Activated CD4-positive, alpha-beta T cell treated with anti-CD3 and anti-CD28 coated beads for 36 hours (primary cell): ENCODE data around the gene GAS2L3. TPM values are rescaled to one million over a fixed set of nuclear protein-coding genes. Genes with fewer than 3 reads are reported as not detected.

ENCODE experiments used
- ATAC-seq: fragments of 200-7000 bp; cut with Tn5 transposase; one replicate; pipeline ENCODE4 v1.10.0; 2021; ENCODE audit warnings: mild to moderate bottlenecking, moderate library complexity
- CTCF ChIA-PET: fragments of 350-600 bp; sonication (Branson Sonifier 250); formaldehyde crosslinking; loops from one replicate; lab custom pipeline; 2021; ENCODE audit warnings: antibody characterized with exemption; lab: Charles Lee
- POLR2A ChIA-PET: fragments of 350-600 bp; sonication (Branson Sonifier 250); formaldehyde crosslinking; loops from one replicate; lab custom pipeline; 2021; ENCODE audit warnings: antibody characterized with exemption, inconsistent platforms; lab: Charles Lee
- DNase-seq: peaks from one replicate; pipeline ENCODE4 v3.0.0-alpha.2; 2020
- H3K27ac Mint-ChIP-seq: one replicate; pipeline ENCODE4 v1.8.0; 2021; ENCODE audit warnings: mixed read lengths
- H3K27me3 Mint-ChIP-seq: one replicate; pipeline ENCODE4 v1.8.0; 2021; ENCODE audit warnings: mixed read lengths
- H3K36me3 Mint-ChIP-seq: one replicate; pipeline ENCODE4 v1.8.0; 2021; ENCODE audit warnings: low read depth, mixed read lengths
- H3K4me1 Mint-ChIP-seq: one replicate; pipeline ENCODE4 v1.8.0; 2021; ENCODE audit warnings: mixed read lengths
- H3K4me3 Mint-ChIP-seq: one replicate; pipeline ENCODE4 v1.8.0; 2021; ENCODE audit warnings: mild to moderate bottlenecking, moderate library complexity, mixed read lengths
- H3K9me3 Mint-ChIP-seq: one replicate; pipeline ENCODE4 v1.8.0; 2021; ENCODE audit warnings: low read depth, mixed read lengths
- intact Hi-C, 2 experiments: fragments of 100-400 bp; cut with DNase I in 1 of 2; cut with micrococcal nuclease in 1 of 2; formaldehyde crosslinking; loops; one replicate each; pipeline versions ENCODE4 v1.14.2 to v1.15.1; 2022 to 2024; cut with DNase I, micrococcal nuclease
- total RNA-seq, 2 experiments: library from RNA; stranded (reverse); gene quantifications; one replicate each; pipeline ENCODE4 v1.2.3, GENCODE V29; 2021

Gene GAS2L3
- 1 to 10 TPM; 2.6 to 3.9 TPM for total RNA-seq

DNA sequence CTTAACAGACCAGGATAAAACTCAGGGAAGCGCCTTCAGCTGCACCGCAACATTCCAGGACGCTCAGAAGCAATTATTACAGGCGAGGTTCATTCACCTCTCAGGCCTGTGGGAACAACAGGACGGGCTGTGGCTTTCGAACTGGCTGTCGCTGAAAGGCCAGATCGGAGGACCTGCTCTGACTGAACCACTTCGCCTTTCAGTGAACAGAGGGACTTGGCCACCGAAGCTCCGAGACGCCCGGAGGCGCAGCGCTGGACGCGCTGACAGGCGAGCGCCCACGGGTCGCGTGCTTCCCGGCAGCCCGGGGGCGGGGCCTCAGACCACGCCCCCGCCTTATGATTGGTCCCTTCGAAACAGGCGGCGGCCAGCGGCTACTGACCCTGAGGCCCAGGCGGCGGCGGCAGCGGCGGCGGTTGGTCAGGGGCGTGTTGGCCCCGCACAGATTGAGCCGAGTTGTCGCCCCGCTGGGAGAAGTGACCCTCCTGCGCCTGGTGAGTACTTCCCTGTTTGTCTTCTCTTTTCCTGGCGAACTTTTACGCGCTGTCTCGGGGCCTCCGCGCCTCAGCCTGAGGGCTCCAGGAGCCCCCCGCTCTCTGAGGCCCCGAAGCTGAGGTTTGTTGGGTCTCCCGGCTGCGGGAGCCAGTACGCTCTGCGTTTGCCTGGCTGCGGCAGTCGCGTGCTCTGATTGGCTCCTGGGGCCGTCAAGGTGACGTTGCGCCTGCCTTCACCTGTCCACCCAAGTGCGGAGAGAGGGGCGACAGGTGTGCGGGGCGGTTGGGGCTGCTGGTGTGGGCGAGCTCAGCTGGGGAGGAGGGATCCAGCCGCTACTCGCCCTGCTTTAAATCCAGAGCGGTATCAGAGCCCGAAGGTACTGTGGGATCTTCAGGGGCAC lies at the start of gene GAS2L3:
GAS2L3 (plus strand) TSS at position 393 of the 895 bp plus-strand sequence. CDS start 21,221 bp downstream, outside the sequence.
- H3K36me3 Mint-ChIP-seq: no peaks in the 10 kb centered on the region
- intact Hi-C loops: loop anchor here in 1 of 2 experiments (1.0 kb wide), 2 partner anchors 306 to 430 kb away; partner anchors contain the start of genes DEPDC4 and SCYL2
- POLR2A ChIA-PET: no interaction called here
- peak; percentile 92 for ATAC-seq
- no peaks in the 10 kb centered on the region for H3K9me3 Mint-ChIP-seq
- peaks cover 16% of the 10 kb centered on the region for H3K4me1 Mint-ChIP-seq
- peaks cover 29% of the 10 kb centered on the region for H3K27me3 Mint-ChIP-seq
- peak; percentile 80 for DNase-seq
- CTCF ChIA-PET: interaction anchor here (0.6 kb wide), 1 partner anchor 712 kb away, joined by 4 read pairs; no protein-coding TSS in a partner anchor
- H3K27ac Mint-ChIP-seq: peak within 1 kb of the TSS; percentile 87
- H3K4me3 Mint-ChIP-seq: peak within 1 kb of the TSS; percentile 88

DNA sequence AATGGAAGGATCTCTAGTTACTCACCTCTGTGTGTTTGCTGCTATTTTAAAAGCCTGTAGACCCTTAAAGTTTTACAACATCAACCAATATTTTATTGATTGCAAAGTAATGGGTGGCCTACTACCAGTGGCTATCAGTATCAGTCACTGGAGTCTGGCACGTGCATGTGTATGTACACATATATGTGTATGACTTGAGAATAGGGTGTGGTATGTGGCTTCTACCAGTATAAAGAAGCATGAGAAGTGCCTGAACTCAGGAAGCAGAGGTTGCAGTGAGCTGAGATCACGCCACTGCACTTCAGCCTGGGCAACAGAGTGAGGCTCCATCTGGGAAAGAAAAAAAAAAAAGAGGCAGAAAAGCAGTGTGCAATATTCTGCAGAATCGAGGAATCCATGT lies 45.5 kb upstream of the GAS2L3 start:
- Mint-ChIP-seq H3K27me3 (peaks cover 3% of the 10 kb centered on the region), H3K36me3 (no peaks in the 10 kb centered on the region), H3K4me3 (no peak overlapping the region), H3K9me3 (no peaks in the 10 kb centered on the region), H3K27ac (no peak overlapping the region), H3K4me1 (no peaks in the 10 kb centered on the region)
- no peak for DNase-seq
- ATAC-seq: no peak
- ChIA-PET CTCF (interaction anchor here (0.6 to 1.1 kb wide), 3 partner anchors 27 to 45 kb away, joined by 3 read pairs; no protein-coding TSS in a partner anchor), POLR2A (no interaction called here)
- intact Hi-C loops: no loop called here

DNA sequence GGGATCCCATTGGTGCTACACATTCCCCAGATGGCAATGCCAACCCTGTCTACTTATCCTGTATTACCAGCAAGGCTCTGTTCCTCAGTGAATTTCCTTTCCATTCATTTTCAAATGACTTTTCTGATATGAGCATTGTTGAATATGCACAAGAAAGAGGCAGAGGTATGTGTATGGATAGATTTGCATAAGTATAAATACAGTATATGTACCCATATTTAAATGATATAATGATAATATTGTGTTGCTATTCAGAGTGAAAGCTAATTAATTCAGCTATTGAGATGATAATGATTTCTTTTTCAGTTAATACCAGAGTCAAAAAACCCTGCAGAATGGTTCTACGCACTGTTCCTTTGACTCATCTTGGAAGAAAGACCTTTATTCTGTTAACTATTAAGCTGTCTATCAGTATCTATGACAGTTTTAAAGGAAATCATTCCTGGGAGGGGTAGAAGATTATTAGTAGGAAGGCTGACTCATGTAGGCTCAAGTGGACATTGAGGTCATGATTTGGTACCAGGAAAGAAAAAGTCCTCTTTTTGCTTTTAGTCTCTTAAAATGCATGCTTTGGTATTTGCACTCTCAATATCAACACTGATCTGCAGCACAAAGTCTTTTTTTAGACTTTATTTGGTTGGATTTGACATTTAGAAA lies 44.9 kb upstream of the GAS2L3 start:
- no peak overlapping the region for H3K4me3 Mint-ChIP-seq
- DNase-seq: no peak
- CTCF ChIA-PET: interaction anchor here (0.6 to 1.1 kb wide), 2 partner anchors 30 to 46 kb away, joined by 3 read pairs; no protein-coding TSS in a partner anchor

DNA sequence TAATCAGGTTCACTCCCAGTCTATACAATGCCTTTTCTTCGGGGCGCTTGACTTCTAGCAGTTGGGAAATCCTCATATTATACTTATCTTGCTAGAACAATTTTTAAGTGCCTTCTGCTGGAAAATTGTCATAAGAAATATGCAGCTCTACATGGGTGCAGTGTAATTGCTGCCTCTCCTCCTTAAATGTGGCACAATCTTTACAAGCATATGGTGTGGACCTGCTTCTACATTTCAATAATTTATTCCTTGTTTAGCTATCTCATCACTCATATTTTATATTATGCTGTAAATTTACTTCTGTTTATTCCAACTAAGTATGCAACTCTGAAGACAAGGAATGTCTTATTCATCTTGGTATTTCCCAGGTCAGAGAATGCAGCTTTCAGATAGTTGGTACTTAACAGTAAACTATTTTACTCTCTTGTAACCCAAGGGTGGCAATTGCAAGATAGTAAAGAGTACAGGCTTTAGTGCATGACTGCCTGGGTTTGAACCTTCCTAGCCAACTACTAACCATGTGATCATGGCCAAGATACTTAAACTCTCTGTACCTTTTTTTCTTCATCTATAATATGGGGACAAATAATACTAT lies 43.6 kb upstream of the GAS2L3 start:
- ChIA-PET POLR2A (no interaction called here), CTCF (interaction anchor here (0.6 kb wide), 1 partner anchor 25 kb away, joined by 3 read pairs; no protein-coding TSS in a partner anchor)
- no peaks in the 10 kb centered on the region for H3K9me3 Mint-ChIP-seq
- H3K27me3 Mint-ChIP-seq: peaks cover 7% of the 10 kb centered on the region
- no peaks in the 10 kb centered on the region for H3K4me1 Mint-ChIP-seq
- ATAC-seq (no peak), DNase-seq (no peak)
- no peak overlapping the region for H3K27ac Mint-ChIP-seq
- intact Hi-C loops: no loop called here
- H3K36me3 Mint-ChIP-seq: no peaks in the 10 kb centered on the region
- H3K4me3 Mint-ChIP-seq: no peak overlapping the region

More for the DNA sequence above, 44.9 kb upstream of the GAS2L3 start:
- no peak overlapping the region for H3K27ac Mint-ChIP-seq
- peaks cover 4% of the 10 kb centered on the region for H3K27me3 Mint-ChIP-seq
- no peaks in the 10 kb centered on the region for H3K36me3 Mint-ChIP-seq
- no peaks in the 10 kb centered on the region for H3K4me1 Mint-ChIP-seq
- ATAC-seq: no peak
- POLR2A ChIA-PET: no interaction called here
- intact Hi-C loops: no loop called here
- no peaks in the 10 kb centered on the region for H3K9me3 Mint-ChIP-seq

DNA sequence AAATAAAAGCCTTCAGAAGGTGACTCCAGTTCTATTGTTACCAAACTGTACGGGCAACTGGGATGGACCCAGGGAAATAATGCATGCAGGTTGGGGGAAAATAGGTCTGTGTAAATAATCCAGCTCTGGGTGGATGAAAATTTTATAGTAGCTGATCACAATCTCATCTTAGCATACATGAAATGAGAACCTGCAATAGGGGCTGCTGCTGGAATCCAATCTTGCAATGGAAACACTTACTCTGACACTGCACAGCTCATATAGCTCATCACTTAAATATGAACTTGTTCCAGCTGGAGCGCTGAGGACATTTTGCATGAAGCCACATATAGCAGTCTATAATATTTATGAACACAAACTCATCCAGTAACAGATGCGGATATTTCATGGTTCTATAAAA lies 40.1 kb upstream of the GAS2L3 start:
- peaks cover 12% of the 10 kb centered on the region for H3K27me3 Mint-ChIP-seq
- no peak overlapping the region for H3K27ac Mint-ChIP-seq
- H3K9me3 Mint-ChIP-seq: no peaks in the 10 kb centered on the region
- H3K4me1 Mint-ChIP-seq: no peaks in the 10 kb centered on the region
- H3K36me3 Mint-ChIP-seq: no peaks in the 10 kb centered on the region
- ChIA-PET CTCF (interaction anchor here (0.8 kb wide), 1 partner anchor 129 kb away, joined by 3 read pairs; no protein-coding TSS in a partner anchor), POLR2A (no interaction called here)
- DNase-seq: no peak
- no peak for ATAC-seq
- intact Hi-C loops: no loop called here
- no peak overlapping the region for H3K4me3 Mint-ChIP-seq

DNA sequence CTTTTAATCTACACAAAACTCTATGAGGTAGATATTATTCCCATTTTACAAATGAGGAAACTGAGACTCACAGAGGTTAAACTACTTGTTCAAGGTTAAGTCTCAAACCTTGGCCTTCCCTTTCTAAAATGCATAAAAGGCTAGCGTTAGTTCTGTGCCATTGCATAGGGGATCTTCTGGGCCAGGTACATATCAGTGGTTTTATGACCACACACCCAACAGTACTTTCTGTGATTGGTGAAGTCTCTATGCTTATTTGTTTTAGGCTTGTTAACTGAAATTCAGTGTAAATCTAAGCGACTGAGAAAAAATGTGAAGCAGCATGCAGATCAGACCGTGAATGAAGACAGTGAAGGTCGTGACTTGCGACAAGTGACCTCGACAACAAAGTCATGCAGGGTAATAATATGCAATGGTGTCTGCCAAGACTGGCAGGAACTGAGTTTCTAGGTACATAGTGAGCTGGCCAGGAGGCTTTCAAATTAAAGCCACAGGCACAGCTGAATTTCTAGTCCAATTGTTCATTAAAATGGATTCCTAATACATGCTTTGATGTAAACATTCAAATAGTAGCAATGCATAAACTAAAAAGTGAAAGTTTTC lies 38.8 kb upstream of the GAS2L3 start:
- ChIA-PET CTCF (no interaction called here), POLR2A (no interaction called here)
- ATAC-seq (no peak), DNase-seq (no peak)
- Mint-ChIP-seq H3K36me3 (no peaks in the 10 kb centered on the region), H3K4me1 (no peaks in the 10 kb centered on the region), H3K9me3 (no peaks in the 10 kb centered on the region), H3K27ac (no peak overlapping the region), H3K27me3 (peaks cover 12% of the 10 kb centered on the region), H3K4me3 (no peak overlapping the region)
- intact Hi-C loops: no loop called here

DNA sequence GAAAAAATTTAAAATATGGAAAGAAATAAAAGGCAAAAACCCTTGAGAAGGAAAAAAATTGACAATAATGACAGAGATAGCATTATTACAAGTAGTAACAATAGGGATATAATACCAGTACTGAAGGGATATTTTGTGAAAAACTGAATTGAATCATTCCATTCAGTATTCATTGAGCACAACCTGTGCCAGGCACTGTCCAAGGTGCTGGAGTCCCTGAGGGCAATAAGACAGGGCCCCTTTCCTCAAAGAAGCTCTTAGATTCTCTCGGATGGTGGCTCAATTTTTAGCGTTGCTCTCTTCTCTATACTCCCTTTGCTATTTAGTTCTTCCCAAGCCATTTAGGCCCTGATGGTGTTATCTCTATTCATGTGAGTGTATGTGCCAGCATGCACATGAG lies 34.3 kb upstream of the GAS2L3 start:
- intact Hi-C loops: no loop called here
- Mint-ChIP-seq H3K36me3 (no peaks in the 10 kb centered on the region), H3K9me3 (no peaks in the 10 kb centered on the region), H3K4me1 (no peaks in the 10 kb centered on the region), H3K27ac (no peak overlapping the region), H3K4me3 (no peak overlapping the region), H3K27me3 (peaks cover 9% of the 10 kb centered on the region)
- POLR2A ChIA-PET: no interaction called here
- CTCF ChIA-PET: interaction anchor here (0.6 kb wide), 2 partner anchors 14 to 1698 kb away, joined by 3 read pairs; no protein-coding TSS in a partner anchor
- ATAC-seq (no peak), DNase-seq (peak; percentile 44)

DNA sequence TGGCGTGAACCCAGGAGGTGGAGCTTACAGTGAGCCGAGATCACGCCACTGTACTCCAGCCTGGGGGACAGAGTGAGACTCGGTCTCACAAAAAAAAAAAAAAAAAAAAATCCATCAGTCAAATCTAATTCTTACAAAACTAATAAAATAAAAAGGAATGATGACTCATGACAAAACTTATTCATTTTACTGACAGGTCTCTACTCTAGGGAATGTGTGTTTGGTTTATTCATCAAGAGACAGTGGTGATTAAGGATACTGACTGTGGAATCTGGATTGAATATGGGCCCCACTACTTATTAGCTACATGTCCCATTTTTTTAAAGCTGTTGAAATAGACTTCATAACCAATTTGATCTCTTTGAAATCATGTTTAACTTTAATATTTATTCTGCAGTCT lies 29.3 kb upstream of the GAS2L3 start:
- intact Hi-C loops: no loop called here
- no peak overlapping the region for H3K27ac Mint-ChIP-seq
- H3K4me3 Mint-ChIP-seq: no peak overlapping the region
- no peaks in the 10 kb centered on the region for H3K36me3 Mint-ChIP-seq
- ChIA-PET POLR2A (no interaction called here), CTCF (interaction anchor here (0.8 to 1.0 kb wide), 3 partner anchors 9 to 96 kb away, joined by 3 read pairs; no protein-coding TSS in a partner anchor)
- ATAC-seq (no peak), DNase-seq (no peak)
- no peaks in the 10 kb centered on the region for H3K4me1 Mint-ChIP-seq
- H3K9me3 Mint-ChIP-seq: no peaks in the 10 kb centered on the region
- peaks cover 5% of the 10 kb centered on the region for H3K27me3 Mint-ChIP-seq

DNA sequence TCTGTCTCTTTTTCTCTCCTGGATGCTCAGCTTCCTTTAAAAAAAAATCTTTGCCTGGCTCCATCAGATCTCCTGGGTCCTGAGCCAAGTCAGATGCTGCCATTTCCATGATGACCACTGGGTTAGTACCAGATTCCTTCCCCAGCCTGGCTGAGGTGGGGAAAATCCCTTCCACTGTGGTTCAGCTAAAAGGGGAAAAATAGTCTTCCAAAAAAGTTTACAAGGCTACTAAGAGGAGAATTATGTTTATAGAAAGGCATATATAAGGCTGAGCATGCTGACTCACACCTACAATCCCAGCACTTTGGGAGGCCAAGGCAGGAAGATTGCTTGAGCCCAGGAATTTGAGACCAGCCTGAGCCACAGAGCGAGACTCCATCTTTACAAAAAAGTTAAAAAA lies 28.4 kb upstream of the GAS2L3 start:
- Mint-ChIP-seq H3K36me3 (no peaks in the 10 kb centered on the region), H3K27me3 (peaks cover 5% of the 10 kb centered on the region), H3K9me3 (no peaks in the 10 kb centered on the region), H3K27ac (no peak overlapping the region), H3K4me3 (no peak overlapping the region), H3K4me1 (no peaks in the 10 kb centered on the region)
- ATAC-seq (no peak), DNase-seq (no peak)
- intact Hi-C loops: no loop called here
- ChIA-PET CTCF (interaction anchor here (0.8 to 1.0 kb wide), 2 partner anchors 35 to 97 kb away, joined by 3 read pairs; no protein-coding TSS in a partner anchor), POLR2A (no interaction called here)

DNA sequence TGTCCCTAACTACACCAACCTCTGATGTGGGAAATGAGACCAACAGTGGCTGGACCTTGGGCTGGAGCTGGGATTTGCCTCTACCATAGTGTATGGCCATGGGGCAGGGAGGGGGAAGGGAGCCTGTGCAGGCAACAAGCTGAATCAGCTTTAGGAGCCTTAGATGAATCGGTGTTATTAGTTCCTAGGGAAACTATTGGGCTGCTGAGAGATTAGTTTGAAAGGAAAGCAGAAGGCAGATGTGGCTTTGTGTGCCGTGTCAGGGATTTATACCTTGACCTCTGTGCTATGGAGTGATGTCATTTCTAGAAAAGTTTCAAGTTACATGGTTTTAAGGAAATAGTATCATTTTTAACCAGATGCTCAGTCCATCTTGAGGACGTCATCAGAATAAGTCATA lies 19.5 kb upstream of the GAS2L3 start:
- Mint-ChIP-seq H3K27ac (no peak overlapping the region), H3K36me3 (no peaks in the 10 kb centered on the region), H3K9me3 (no peaks in the 10 kb centered on the region), H3K27me3 (peaks cover 2% of the 10 kb centered on the region), H3K4me3 (no peak overlapping the region), H3K4me1 (no peaks in the 10 kb centered on the region)
- ATAC-seq: no peak
- CTCF ChIA-PET: interaction anchor here (0.9 to 2.6 kb wide), 4 partner anchors 10 to 319 kb away, joined by 3 to 11 read pairs (median 4); no protein-coding TSS in a partner anchor
- intact Hi-C loops: loop anchor here (1.0 to 10.0 kb wide), 4 partner anchors 203 to 1511 kb away; no protein-coding TSS in a partner anchor
- POLR2A ChIA-PET: no interaction called here
- DNase-seq: no peak
